Left ventricle myocardium superior (tissue), 1 donor: Measurements from ENCODE around the gene MDH1. TPM values are rescaled to one million over a fixed set of nuclear protein-coding genes. Genes with fewer than 3 reads are reported as not detected.
"Not testable (repeated sequence)": the region's sequence is repeated elsewhere in the genome, so short reads cannot be mapped to it uniquely, and the experiment has no call there.

Experiments
- ATAC-seq: fragments of 200-7000 bp; cut with Tn5 transposase; one replicate; pipeline ENCODE4 v1.9.1; 2020; ENCODE audit warnings: mild to moderate bottlenecking, moderate library complexity
- DNase-seq: peaks from one replicate; pipeline ENCODE4 v3.0.0-alpha.2; 2020
- intact Hi-C: fragments of 100-400 bp; cut with micrococcal nuclease; formaldehyde crosslinking; loops from one replicate; pipeline ENCODE4 v1.11.0; 2022
- long read RNA-seq: library from polyadenylated mRNA; unstranded; transcript quantifications from one replicate; pipeline ENCODE4 v2.0.0, GENCODE V29; 2021
- total RNA-seq: library from RNA; stranded (reverse); fragmentation: NEBNext Ultra II Directional; extraction: Animal tissue kit (Norgen Biotek cat#: 25700); gene quantifications from one replicate; pipeline ENCODE4 v1.2.1, GENCODE V29; 2021
- donor health status: DM: no; HTN: yes; CAD: no; lungs with severe emphysema.

Gene MDH1
- 1,473 TPM for total RNA-seq
- long read RNA-seq, transcript MDH1-215 (9 exons, 1,443 nt), result minor isoform, 25 of 3,340 reads
- long read RNA-seq, transcript MDH1-213 (4 exons, 893 nt), result minor isoform, 5 of 3,340 reads
- long read RNA-seq, transcript MDH1-201 (9 exons, 1,650 nt), result major isoform, 3,209 of 3,340 reads
- long read RNA-seq, partial matches to known transcripts, result 54 of 3,340 reads
- long read RNA-seq, other reads (novel, unspliced or antisense), result 37 of 3,340 reads

DNA sequence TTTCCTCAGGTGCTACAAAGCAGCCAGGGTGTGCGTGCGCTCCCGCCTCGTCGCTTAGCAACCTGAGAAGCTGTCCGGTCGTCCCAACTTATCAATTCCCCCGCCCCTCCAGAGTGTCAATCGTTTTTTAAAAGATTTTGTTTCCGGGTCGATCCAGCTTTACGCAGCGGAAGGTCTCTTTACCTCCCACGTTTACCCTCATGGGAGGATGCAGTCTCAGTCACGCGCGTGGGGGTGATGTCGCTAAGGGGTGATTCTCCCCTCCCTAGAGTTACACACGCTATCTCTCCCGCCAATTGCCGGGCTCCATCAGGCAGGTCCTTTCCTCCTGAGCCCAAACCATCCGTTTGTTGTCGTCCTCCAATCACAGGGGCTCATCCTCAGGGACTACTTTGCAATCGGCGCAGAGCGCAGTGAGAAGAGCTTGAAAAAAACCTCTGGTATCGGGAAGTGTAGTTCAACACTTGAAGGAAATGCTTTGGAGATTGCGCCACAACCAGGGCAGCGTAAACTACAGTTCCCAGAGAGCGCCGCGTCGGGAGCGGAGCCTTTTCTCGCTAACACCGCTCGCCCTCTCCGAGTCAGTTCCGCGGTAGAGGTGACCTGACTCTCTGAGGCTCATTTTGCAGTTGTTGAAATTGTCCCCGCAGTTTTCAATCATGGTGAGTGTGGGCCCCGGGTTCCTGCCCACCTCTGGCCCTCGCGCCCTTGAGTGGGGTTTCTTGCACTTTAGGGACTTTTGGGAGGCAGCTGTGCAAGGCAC, at the start of gene MDH1, which contains the start of gene WDPCP:
Gene MDH1, plus strand, starts transcription at position 579 of the 763 bp plus-strand sequence. Its CDS starts 81 bp downstream, at position 660.
Gene WDPCP, minus strand, starts transcription at position 93 of the 763 bp plus-strand sequence. CDS start 206 bp downstream, outside the sequence.
- intact Hi-C loops, result no loop called here
- DNase-seq, result peak; percentile 95
- peak; percentile 92 for ATAC-seq

DNA sequence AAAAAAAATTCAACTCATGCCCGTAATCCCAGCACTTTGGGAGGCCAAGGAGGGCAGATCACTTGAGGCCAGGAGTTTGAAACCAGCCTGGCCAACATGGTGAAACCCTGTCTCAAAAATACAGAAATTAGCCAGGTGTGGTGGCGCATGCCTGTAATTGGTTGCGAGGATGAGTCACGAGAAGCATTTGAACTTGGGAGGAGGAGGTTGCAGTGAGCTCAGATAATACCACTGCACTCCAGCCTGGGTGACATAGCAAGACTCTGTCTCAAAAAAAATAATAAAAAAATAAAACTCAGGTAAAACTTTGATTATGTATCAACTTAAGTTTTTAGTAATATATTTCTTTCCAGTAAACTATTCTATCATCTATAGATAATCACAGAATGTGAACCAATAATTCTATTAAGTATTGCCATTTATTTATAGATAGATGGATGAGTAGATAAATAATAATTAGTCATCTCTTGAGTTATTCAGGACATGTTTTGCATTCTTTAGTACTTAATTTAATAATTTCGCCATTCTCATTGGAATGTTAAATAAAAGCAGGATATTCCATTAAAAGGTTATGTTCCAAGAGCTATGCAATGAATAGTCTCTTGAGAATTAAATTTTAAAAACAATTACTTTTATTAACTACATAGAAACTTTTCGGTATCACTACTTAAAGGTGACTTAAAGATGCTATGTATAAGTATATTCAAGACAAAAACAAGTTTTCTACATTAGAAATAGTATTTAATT, 49.2 kb upstream of the MDH1 start:
- no peak for DNase-seq
- intact Hi-C loops, result no loop called here
- ATAC-seq, result no peak

DNA sequence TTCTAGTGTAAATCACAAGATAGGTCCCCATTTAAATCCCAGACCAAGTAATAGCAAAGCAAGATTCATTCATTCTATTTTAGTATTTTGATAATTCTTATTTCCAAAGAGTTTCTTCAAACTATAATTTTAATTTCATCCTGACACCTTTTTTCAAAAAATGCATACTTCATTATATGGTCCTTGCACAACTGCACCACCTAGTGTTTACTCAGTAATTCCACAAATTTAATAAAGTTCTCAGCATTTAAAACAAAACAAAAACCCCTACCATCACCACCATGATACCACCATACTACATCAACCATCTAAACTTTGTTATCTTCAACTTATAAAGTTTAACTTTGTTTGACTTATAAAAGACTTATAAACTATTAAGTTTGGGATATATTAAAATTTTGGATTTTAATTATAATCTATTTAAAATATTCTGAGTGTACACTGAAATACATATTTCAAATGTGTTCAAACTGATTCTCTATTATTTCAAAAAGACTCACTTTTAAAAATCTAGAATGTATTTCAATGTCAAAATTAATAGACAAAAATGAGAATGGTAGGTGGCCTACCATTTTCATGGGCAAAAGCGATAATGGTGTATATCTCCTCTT, 44.6 kb upstream of the MDH1 start:
- no peak for ATAC-seq
- intact Hi-C loops, result no loop called here
- DNase-seq, result no peak

DNA sequence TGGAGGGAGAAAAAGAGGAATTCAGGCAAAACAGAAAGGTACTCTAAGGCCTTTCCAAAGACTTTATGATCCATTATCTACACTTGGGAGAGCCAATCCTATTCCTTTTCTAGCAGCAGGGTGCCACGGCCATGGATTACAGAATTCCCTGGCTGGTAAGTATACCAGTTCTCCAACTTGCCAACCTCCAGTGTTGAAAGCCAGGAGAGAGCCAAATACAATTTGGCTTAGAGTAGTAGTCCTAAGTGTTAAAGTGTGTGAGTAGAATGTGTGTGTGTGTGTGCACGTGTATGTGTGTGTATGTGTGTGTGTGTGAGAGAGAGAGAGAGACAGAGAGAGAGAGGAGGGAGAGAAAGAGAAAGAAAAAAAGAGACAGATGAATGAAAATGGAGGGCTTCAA, 43.7 kb upstream of the MDH1 start:
- peak; percentile 26 for DNase-seq
- peak; percentile 99 for ATAC-seq
- intact Hi-C loops, result no loop called here

DNA sequence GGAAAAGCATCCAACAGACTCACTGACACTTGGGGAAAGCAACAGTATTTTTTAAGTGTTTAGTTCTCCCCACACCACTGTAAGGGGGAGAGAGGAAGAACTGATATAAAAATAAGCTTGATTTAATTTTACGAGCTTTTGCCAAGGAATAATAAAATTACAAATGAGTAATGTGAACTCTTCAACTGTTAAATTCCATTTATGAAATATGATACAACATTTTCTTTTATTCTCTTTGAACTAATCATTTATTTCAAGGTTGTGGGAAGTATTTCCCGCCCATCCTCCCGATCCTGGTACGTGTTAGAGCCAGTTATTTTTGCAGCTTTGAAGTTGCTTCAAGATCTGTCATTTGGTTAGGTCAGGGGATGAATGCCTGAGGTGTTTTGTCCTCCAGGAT, 35.7 kb upstream of the MDH1 start:
- ATAC-seq (no peak), DNase-seq (no peak)
- intact Hi-C loops, result no loop called here

DNA sequence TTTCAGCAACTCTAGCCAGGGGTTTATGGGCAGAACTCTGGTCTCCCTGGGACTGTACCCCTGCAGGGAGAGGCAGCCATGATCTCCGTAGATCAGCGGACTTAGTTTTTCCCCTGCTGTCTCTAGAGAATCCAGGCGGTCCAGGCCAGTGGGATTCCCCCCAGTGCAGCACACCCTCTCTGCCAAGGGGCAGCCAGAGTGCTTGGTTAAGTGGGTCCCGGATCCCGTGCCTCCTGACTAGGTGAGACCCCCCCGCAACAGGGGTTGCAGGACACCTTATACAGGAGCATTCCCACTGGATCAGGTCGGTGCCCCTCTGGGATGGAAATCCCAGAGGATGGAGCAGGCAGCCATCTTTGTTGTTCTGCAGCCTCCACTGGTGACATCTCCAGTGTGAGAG, 33.5 kb upstream of the MDH1 start:
- DNase-seq (no peak), ATAC-seq (no peak)
- intact Hi-C loops, result no loop called here

DNA sequence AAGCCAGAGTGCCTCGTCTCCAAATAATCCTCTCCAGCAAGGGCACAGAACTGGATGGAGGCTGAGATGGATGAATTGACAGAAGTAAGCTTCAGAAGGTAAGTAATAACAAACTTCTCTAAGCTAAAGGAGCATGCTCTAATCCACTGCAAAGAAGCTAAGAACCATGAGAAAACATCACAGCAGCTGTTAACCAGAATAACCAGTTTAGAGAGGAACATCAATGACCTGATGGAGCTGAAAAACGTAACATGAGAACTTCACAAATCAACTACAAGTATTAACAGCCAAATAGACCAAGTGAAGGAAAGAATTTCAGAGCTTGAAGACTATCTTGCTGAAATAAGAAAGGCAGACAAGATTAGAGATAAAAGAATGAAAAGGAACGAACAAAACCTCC, 32.8 kb upstream of the MDH1 start:
- no peak for ATAC-seq
- intact Hi-C loops, result no loop called here
- no peak for DNase-seq

DNA sequence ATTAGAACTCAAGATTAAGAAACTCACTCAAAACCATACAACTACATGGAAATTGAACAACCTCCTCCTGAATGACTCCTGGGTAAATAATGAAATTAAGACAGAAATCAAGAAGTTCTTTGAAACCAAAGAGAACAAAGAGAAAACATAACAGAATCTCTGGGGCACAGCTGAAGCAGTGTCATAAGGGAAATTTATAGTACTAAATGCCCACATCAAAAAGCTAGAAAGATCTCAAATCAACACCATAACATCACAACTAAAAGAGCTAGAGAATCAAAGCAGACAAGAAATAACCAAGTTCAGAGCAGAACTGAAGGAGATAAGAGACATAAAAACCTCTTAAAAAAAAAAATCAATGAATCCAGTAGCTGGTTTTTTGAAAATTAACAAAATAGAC, 30.9 kb upstream of the MDH1 start:
- ATAC-seq, intact Hi-C loops, DNase-seq: not testable (repeated sequence)

DNA sequence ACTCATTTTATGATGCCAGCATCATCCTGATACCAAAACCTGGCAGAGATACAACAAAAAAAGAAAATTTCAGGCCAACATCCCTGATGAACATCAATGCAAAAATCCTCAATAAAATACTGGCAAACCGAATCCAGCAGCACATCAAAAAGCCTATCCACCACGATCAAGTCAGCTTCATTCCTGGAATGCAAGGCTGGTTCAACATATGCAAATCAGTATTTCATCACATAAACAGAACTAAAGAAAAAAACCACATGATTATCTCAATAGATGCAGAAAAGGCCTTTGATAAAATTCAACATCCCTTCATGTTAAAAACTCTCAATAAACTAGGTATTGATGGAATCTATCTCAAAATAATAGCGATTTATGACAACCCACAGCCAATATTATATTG, 29.8 kb upstream of the MDH1 start:
- DNase-seq, intact Hi-C loops, ATAC-seq: not testable (repeated sequence)

DNA sequence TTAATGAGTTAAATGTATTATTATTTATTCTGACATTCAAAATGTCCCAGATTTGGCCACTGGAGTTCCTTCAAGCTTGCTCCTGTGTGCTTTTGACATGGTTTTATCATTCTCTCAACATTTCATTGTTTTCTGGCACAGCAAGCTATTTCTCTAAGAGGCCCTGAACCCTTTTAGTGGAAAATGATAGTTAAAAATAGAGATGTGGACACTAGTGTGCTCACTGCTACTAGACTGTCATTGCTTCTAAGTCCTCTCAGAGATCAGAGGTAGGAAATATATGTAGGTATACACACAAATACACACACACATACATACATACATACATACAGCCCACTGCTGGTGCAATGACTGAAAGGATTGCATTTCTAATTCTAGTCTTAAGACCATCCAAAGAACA, 26.0 kb upstream of the MDH1 start:
- DNase-seq, result no peak
- ATAC-seq, result peak; percentile 82
- intact Hi-C loops, result no loop called here

DNA sequence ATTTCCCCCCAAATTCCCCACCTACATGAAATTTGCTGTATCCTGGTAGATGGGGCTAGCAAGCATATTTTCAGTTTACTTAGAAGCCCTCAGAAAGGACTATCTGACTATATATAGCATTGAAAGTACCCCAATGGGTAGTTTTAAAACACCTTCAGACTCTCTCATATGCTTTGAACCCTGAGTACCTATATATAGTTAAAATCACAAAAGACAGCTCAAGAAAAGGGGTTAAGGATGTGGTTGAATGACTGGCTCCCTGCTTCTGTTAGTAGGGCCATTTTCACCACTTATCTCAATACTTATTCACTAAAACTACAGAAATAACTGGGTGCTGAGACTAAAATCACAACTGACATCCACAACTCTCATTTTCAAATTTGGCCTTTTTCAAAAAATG, 19.0 kb upstream of the MDH1 start:
- ATAC-seq, result no peak
- intact Hi-C loops, result no loop called here
- DNase-seq, result no peak

DNA sequence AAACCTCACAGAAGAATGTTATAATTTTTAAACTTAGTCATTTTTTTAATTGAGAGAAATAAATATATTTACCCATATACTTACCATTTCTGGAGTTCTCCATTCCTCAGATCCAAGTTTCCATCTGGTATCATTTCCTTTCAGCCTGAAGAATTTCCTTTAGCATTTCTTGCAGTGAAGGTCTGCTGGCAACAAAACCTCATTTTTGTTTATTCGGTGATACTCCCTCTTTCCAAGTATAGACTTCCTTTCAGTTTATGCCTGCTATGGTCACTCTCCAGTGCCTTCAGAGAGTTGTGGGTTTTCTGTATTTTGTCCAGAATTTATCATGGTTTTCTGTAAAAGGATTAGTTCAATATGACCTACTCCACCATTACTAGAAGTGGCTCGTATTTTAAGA, 17.5 kb upstream of the MDH1 start:
- ATAC-seq, result no peak
- DNase-seq, result no peak
- intact Hi-C loops, result no loop called here

DNA sequence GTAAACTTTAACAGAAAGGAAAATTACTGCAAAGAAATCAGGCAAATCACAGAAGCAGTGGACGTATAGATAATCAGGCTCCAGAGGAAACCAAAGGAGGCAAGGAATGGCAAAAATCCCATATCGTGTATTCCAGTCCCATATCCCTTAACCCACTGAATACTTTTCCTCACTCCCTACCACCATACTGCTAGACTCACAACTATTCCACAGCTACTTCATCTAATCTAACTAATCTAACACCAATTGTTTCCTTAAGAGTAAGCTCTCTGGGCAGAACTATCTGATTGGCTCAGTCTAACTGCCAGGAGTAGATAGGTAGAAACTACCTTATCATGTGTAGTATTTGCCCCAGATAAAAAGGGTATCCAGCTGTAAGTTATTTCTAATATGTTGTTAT, 16.8 kb upstream of the MDH1 start:
- ATAC-seq, result no peak
- intact Hi-C loops, result no loop called here
- no peak for DNase-seq

DNA sequence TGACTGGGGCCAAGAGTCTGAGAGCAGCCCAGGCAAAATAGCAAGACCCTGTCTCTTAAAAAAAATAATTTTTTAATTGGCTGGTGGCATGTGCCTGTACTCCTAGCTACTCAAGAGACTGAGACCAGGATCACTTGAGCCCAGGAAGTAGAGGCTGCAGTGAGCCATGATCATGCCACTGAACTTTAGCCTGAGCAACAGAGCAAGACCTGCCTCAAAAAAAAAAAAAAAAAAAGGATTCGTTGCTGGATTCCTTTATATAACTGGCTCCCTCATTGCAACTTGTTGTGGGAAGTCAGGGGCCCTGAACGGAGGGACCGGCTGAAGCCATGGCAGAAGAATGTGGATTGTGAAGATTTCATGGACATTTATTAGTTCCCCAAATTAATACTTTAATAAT, 15.7 kb upstream of the MDH1 start:
- DNase-seq, intact Hi-C loops, ATAC-seq: not testable (repeated sequence)

DNA sequence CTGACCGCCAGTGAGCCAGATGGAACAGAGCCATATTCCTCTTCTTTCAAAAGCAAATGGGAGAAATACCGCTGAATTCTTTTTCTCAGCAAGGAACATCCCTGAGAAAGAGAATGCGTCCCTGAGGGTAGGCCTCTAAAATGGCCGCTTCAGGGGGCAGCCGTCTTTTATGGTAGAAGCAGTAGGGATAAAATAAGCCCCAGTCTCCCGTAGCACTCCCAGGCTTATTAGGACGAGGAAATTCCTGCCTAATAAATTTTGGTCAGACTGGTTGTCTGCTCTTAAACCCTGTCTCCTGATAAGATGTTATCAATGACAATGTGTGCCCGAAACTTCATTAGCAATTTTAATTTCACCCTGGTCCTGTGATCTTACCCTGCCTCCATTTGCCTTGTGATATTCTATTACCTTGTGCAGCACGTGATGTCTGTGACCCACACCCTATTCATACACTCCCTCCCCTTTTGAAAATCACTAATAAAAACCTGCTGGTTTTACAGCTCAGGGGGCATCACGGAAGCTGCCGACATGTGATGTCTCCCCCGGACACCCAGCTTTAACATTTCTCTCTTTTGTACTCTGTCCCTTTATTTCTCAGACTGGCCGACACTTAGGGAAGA, 14.9 kb upstream of the MDH1 start:
- ATAC-seq, DNase-seq, intact Hi-C loops: not testable (repeated sequence)

DNA sequence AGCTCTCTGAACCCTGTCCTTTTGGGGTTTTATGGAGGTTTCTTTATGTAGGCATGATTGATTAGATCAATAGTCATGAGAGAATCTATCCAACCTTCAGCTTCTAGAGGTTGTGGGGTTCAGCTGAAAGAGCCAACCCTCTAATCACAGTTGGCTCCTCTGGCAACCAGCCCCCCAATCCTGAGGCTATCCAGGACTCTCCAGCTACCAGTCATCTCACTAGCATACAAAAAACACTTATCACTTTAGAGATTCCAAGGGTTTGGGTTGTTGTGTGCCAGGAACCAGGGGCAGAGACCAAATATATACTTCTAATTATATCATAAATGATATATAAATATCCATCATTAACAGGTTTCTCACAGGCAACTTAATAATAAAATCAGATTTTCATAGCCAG, 12.2 kb upstream of the MDH1 start:
- DNase-seq, result no peak
- intact Hi-C loops, result no loop called here
- ATAC-seq, result peak; percentile 42

DNA sequence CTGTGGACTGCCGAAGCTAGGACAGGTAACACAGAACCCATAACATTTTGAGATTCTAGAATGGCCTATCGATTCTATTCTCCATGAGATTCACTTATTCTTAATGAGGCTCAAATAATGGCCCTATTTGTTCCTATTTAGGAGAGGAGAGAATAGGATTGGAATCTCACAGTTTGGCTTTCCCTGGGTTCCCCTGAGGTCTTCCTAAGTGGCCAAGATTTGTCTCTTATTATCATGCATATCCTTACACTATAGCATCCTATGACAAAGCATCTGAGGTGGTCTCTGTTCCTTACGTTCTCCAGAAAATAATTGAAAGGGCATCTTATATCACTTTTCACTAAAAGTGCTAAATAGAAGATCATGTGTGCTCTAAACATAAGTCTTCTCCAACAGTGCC, 10.0 kb upstream of the MDH1 start:
- ATAC-seq (no peak), DNase-seq (no peak)
- intact Hi-C loops, result no loop called here

DNA sequence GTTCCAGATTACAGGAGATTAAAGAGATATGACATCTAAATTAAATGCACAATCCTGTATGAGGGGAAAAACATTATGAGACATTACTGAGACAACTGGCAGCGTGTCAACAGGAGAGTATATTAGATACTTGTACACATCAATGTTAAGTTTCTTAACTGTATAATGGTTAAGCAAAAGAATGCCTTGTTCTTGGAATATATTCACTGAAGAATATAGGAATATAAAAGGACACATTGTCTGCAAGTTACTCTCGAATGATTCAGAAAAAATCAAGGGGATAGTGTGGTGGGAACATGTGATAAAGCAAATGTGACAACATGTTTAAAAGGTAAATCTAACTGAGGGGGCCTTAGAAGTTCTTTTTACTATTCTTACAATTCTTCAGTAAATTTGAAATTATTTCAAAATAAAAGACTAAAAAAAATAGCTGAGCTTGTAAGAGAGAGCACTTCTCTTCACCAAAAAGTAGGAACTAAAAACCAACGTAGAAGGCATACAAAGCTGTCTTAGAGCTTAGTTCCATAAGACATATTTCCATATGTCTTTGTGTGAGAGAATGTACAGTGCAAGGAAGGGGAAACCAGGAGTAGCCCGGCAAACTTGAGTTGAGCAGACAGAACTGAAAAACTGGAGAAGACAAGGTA, 8.0 kb upstream of the MDH1 start:
- DNase-seq (no peak), ATAC-seq (no peak)
- intact Hi-C loops, result no loop called here
